Measurements from ENCODE around the gene ABHD12. TPM values are rescaled to one million over a fixed set of nuclear protein-coding genes. Genes with fewer than 3 reads are reported as not detected.

ABHD12 gene
- total and polyA plus RNA-seq, 10 of the 15 experiments (the other 5 are each of a cell fraction or from before 2014, with no cell fraction given): 1.5 to 61.8 (median 26.7) TPM

- TF ChIP-seq, protein P1, sequence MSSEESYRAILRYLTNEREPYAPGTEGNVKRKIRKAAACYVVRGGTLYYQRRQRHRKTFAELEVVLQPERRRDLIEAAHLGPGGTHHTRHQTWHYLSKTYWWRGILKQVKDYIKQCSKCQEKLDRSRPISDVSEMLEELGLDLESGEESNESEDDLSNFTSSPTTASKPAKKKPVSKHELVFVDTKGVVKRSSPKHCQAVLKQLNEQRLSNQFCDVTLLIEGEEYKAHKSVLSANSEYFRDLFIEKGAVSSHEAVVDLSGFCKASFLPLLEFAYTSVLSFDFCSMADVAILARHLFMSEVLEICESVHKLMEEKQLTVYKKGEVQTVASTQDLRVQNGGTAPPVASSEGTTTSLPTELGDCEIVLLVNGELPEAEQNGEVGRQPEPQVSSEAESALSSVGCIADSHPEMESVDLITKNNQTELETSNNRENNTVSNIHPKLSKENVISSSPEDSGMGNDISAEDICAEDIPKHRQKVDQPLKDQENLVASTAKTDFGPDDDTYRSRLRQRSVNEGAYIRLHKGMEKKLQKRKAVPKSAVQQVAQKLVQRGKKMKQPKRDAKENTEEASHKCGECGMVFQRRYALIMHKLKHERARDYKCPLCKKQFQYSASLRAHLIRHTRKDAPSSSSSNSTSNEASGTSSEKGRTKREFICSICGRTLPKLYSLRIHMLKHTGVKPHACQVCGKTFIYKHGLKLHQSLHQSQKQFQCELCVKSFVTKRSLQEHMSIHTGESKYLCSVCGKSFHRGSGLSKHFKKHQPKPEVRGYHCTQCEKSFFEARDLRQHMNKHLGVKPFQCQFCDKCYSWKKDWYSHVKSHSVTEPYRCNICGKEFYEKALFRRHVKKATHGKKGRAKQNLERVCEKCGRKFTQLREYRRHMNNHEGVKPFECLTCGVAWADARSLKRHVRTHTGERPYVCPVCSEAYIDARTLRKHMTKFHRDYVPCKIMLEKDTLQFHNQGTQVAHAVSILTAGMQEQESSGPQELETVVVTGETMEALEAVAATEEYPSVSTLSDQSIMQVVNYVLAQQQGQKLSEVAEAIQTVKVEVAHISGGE (CRISPR knock-in tag; IDR thresholded peaks at IDR 0.05): no peak
- TF ChIP-seq BACH1 (IDR thresholded peaks at IDR 0.05; ENCODE audit: borderline replicate concordance) (no peak), ZNF217 (IDR thresholded peaks at IDR 0.05) (no peak), TCF7 (IDR thresholded peaks at IDR 0.05; ENCODE audit: borderline replicate concordance) (no peak), ZNF274 (IDR thresholded peaks at IDR 0.05; ENCODE audit: insufficient read depth, insufficient read length) (no peak), RUNX3 (IDR thresholded peaks at IDR 0.05; ENCODE audit: low read length) (no peak), FOXK2 (IDR thresholded peaks at IDR 0.05) (no peak), HSF1 (IDR thresholded peaks at IDR 0.05; ENCODE audit: low read depth, low read length) (no peak), NR2F1 (conservative IDR thresholded peaks at IDR 0.05) (no peak)
- TF ChIP-seq, protein P2, sequence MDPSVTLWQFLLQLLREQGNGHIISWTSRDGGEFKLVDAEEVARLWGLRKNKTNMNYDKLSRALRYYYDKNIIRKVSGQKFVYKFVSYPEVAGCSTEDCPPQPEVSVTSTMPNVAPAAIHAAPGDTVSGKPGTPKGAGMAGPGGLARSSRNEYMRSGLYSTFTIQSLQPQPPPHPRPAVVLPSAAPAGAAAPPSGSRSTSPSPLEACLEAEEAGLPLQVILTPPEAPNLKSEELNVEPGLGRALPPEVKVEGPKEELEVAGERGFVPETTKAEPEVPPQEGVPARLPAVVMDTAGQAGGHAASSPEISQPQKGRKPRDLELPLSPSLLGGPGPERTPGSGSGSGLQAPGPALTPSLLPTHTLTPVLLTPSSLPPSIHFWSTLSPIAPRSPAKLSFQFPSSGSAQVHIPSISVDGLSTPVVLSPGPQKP (IDR thresholded peaks at IDR 0.05; ENCODE audit: low read depth, low read length): no peak
These were observed 46.0 kb downstream of the ABHD12 start (continued) for GRCh38 chr20:25344634-25345033.
